ENCODE results near the gene ZC3H12C.
A peak's percentile ranks its signal among the peaks of the same experiment; 100 is the strongest.
"Not testable (repeated sequence)": the region's sequence is repeated elsewhere in the genome, so short reads cannot be mapped to it uniquely, and the experiment has no call there.

The ZC3H12C gene

GRCh38 chr11:110092515-110093406 lies at the start of gene ZC3H12C:
Gene ZC3H12C (plus strand): TSS chr11:110093392. CDS start chr11:110093412, 20 bp downstream.
- peak; percentile 86 for DNase-seq

- no peak for DNase-seq
These were observed 48.8 kb upstream of the ZC3H12C start for GRCh38 chr11:110044226-110044968.

- no peak for DNase-seq
These were observed 46.3 kb upstream of the ZC3H12C start for GRCh38 chr11:110046775-110047380.

GRCh38 chr11:110049501-110050200 lies 43.5 kb upstream of the ZC3H12C start:
- no peak for DNase-seq

GRCh38 chr11:110050201-110050506 lies 43.0 kb upstream of the ZC3H12C start:
- DNase-seq = no peak

- DNase-seq = no peak
These were observed 39.3 kb upstream of the ZC3H12C start for GRCh38 chr11:110053848-110054414.

GRCh38 chr11:110056956-110057355 lies 36.2 kb upstream of the ZC3H12C start:
- DNase-seq = no peak

GRCh38 chr11:110059706-110060463 lies 33.3 kb upstream of the ZC3H12C start:
- DNase-seq = peak; percentile 83

- DNase-seq = no peak
These were observed 31.9 kb upstream of the ZC3H12C start for GRCh38 chr11:110061296-110061695.

- DNase-seq = no peak
These were observed 30.9 kb upstream of the ZC3H12C start for GRCh38 chr11:110062247-110062646.

GRCh38 chr11:110065189-110065588 lies 28.0 kb upstream of the ZC3H12C start:
- DNase-seq = no peak

- DNase-seq = not testable (repeated sequence)
These were observed 25.2 kb upstream of the ZC3H12C start for GRCh38 chr11:110068001-110068400.

- no peak for DNase-seq
These were observed 23.9 kb upstream of the ZC3H12C start for GRCh38 chr11:110069158-110069737.

- DNase-seq = no peak
These were observed 23.0 kb upstream of the ZC3H12C start for GRCh38 chr11:110070176-110070575.

GRCh38 chr11:110071197-110071596 lies 22.0 kb upstream of the ZC3H12C start:
- DNase-seq = no peak

GRCh38 chr11:110072930-110073329 lies 20.3 kb upstream of the ZC3H12C start:
- DNase-seq = no peak

- no peak for DNase-seq
These were observed 18.7 kb upstream of the ZC3H12C start for GRCh38 chr11:110074499-110074898.

GRCh38 chr11:110075105-110075846 lies 17.9 kb upstream of the ZC3H12C start:
- no peak for DNase-seq

GRCh38 chr11:110075847-110076208 lies 17.4 kb upstream of the ZC3H12C start:
- DNase-seq = no peak

- no peak for DNase-seq
These were observed 16.7 kb upstream of the ZC3H12C start for GRCh38 chr11:110076371-110076965.

All from DMS79 treated with DMSO at 0.1 percent for 48 hours (cell line).